ENCODE data around the gene FAM174C.
A peak's percentile ranks its signal among the peaks of the same experiment; 100 is the strongest.

FAM174C gene

DNA sequence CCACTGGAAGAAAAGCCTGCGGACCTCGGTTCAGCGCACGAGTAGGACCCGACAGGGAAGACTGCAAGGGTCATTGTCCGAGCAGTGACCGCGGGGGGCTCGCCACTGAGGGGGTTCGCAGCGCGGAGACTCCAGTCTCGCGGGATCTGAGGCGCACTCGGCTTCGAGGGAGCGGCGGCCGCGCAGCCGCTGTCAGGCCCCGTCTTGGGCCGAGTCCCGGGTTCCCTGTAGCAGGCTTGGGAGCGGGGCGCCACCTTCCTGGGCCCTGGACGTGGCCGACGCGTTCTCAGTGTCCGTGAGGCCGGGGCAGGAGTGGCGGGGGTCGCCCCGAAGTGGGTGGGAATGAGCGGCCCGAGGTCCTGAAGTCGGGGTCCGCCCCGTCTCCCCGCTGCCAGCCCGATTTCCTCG is 474 bp upstream of the FAM174C start:
- DNase-seq: no peak

DNA sequence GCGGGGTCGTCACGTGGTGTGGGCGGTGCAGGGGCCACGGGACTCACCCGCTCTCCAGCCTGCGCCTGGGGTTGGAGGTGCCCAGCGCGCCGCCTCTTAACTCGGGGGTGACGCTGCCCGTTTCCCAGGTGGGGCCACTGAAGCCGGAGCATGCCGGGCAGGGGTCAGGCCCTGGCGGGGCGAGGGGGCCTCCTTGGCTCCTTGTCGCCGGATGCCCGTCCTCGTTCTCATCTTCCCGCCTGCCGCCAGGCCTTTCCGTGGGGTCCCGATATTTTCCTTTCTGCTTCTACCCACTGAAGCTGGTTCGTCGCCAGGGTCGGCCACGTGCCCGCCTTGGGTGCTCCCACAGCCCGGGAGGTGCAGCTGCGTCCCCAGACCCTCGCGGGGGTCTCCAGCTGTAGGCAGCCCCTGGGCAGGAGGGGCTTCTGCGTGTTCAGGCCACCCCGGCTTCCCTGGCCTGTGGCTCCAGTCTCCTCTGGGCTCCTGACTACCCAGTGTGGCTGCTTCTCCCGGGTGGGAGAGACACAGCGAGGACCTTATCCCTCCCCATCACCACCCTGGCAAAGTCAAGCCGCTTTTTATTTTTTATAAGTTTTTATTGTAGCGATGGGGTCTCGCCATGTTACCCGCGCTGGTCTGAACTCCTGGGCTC is 772 bp downstream of the FAM174C start:
- no peak for DNase-seq

DNA sequence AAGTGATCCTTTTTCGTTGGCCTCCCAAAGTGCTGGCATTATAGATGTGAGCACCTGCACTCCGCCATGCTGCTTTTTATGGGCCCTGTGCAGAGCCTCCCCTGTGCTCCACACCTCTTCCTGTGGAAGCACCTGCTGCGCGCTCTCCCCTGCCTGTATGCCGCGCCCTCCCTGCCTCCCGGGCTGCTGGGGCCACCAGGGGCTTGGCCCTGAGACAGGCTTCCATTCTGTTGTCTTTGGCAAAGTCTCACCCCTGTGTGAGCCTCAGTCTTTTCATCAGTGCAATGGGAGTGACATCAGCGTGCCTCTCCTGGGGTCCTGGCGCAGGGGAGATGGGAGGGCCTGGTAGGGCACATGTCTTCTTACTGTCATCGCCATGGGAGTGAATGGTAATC is 1.3 kb downstream of the FAM174C start:
- DNase-seq: peak; percentile 58

DNA sequence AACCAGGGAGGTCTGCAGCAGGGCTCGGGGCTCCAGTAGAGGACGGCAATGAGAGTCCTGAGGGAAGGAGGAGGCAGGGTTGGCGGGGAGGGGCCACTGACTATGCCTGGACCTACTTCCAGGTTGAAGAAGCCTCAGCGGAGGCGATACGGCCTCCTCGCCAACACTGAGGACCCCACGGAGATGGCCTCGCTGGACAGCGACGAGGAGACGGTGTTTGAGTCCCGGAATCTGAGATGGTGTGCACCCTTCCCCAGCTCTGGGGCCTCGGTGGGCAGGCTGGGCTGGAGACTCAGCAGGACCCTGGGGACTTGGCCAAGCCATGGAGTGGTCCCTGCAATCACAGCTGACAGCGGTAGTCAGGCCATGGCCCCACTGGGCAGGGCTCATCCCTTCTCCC is 1.7 kb downstream of the FAM174C start:
- DNase-seq: no peak

DNA sequence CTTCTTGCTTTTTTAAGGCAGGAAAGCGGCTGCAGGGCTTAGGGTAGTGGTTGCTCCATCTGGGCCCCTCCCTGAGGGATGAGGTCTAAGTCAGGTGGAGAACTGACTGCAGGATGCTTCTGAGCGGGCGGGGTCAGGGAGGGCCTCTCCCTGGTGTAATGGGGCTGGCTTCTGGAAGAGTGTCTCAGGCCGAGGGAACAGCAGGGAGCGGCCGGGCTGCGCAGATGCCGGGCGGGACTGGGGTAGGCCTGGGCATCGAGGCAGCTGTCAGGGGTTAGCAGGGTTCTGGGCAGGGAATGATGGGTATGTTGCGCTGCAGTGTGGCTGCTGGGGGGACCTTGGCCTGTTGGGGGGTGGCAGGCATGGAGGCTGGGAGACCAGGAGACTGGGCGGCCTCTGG is 2.7 kb downstream of the FAM174C start:
- no peak for DNase-seq

DNA sequence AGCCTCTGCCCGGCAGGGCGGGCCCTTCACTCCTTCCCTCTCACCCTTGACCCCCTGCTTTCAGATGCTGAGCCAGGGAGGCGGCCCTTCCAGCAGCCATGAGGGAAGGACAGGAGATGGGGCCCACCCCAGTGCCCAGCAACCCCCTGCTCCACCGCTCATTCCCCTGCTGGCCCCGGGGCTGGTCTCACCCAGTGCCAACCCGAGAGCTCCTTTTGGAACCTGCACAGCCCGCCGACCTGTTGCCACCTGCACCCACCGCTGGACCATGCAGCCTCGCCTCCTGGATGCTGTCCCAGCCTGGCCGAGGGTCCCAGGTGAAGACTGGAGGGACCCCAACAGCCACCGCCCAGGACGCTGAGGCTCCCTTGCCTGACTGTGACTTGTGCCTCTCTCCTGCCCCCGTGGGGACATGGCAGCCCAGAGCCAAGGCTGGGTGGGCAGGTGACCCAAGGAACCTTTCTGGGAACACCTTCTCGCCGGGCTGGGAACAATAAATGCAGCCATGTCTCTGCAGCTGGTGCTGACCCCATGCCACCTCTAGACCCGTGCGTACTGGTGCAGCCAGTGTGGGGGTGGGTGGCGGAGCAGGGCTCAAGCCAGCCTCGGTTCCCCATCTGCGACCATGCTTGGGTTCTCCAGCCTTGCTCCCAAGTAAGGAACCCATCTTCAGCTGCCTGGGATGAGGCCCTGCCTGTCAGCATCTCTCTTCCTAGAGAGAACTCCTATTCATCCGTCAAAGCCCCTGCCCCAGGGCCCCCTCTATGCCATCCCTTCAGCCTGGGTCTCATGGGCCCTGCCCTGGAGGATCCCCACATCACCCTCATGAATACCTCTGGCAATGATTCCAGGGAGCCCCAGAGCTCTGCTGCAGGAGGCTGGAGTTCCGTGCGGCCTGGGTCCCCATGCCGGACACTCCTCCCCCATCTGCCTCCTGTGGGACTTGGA is 3.7 kb downstream of the FAM174C start:
- no peak for DNase-seq

DNA sequence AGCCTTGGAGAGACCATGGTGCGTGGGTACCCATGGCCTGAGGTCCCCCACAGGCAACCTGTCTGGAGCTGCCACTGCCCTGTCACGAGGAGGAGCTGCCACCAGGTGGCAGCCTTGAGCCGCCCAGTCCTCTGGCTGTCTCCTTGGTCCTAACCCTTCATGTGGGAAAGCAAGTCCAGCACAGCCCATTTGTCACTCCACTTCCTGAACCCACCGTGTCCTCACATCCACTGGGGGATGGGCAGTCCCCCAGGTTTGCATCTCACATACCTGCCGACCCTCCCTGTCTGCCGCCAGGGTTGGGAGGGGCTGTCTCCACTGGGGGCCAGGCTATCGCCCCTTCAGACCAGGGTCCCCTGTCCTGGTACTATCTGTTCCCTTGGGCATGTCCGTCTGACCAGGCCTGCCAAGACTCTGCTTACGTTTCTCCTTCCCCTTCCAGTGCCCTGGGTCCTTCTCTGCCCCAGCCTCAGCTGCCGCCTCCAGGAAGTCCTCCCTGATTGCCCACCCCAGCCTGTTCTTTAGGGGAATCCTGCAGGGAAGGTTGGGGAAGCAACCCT is 4.5 kb downstream of the FAM174C start:
- peak; percentile 88 for DNase-seq

DNA sequence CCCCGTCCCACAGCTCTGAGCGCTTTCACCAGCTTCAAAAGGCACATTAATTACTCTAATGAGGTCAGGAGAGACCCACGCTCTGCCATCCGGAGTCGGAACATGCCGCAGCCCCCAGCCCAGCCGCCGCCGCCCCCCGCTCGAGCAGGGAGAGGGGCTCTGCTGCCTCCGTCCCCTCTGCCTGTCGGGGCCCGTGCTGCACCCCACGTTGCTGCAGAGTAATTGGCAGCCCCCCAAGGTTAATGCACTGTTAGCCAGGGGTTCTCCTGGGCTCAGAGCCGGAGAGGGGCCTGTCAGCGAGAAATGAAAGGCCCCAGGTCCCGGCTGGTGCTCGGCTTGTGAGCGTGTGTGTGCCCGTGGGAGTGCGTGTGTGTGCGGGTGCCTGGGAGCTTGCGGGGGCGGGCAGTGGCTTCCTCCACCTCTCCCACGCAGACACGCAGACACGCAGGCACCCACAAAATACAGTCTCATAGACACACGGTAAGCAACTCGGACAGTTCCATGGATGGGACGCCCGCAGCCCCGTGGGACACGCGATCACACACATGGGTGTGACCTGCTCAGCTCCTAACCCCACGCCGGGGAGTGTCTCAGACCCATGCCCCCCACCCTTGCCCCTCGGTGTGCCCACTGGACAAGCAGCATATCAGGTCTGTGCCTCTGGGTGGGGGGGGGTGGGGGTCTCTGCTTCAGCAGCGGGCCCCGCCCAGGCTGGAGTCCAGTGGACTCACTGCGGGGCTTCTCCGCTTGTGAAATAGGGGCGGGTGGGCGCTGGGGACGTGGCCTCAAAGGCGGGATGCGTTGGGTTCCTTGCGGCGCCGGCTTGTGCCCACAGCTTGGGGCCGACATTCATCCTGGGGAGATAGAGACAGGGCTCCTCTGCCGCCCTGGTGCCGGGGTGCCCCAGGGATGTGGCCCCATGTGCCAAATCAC is 5.6 kb downstream of the FAM174C start:
- no peak for DNase-seq

DNA sequence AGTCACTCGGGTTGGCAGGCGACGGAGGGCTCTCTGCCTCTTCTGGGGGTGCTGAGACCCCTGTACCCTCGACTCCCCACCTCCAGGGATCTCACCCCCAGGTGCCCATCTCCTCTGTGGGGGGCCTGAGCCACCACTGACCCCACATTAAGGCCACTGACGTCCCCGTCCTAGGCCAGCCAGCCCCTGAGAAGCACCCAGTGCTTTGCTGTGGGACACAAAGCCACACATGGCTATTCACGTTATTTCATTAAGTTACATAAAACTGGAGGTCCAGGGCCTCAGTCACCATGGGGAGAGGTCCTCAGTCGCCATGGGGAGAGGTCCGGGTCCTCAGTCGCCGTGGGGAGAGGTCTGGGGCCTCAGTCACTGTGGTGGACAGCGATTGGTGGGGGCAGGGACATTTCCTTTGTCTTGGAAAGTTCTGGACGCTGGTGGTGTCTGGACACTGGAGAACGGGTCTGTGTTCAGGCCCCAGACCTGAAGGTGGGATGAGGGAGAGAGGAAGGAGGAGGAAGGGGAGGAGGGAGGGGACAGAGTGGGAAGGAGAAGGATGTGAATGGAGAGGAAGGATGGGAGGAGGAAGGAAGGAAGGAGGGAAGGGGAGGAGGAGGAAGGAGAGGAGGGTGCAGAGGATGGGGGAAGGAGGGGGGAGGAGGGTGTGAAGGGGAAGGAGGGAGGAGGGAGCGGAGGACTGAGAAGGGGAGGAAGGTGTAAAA is 6.4 kb downstream of the FAM174C start:
- no peak for DNase-seq

DNA sequence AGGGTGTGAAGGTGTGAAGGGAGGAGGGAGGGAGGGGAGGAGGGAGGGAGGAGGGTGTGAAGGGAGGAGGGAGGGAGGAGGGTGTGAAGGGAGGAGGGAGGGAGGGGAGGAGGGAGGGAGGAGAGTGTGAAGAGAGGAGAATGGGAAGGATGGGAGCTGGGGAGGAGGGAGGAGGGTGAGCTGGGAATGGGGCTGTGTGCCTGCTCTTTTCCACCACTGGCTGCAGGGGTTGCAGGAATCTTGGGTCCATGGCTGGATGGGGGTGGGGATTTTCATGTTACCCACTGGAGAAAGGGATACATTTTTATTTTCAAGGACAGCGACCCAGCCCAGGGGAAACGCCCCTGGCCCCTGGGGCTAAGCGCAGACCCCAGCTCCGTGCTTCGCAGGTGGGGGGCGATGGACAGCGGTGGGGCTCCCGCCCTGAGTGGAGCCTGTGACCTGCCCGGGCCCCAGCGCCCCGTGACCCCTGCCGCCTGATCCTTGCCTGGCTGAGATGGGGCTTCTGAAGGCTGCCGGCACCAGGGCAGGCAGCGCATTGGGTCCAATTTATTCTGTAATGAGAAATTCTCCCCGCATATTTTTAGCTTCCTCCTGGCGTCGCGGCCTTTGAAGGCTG is 7.4 kb downstream of the FAM174C start:
- DNase-seq: no peak

DNA sequence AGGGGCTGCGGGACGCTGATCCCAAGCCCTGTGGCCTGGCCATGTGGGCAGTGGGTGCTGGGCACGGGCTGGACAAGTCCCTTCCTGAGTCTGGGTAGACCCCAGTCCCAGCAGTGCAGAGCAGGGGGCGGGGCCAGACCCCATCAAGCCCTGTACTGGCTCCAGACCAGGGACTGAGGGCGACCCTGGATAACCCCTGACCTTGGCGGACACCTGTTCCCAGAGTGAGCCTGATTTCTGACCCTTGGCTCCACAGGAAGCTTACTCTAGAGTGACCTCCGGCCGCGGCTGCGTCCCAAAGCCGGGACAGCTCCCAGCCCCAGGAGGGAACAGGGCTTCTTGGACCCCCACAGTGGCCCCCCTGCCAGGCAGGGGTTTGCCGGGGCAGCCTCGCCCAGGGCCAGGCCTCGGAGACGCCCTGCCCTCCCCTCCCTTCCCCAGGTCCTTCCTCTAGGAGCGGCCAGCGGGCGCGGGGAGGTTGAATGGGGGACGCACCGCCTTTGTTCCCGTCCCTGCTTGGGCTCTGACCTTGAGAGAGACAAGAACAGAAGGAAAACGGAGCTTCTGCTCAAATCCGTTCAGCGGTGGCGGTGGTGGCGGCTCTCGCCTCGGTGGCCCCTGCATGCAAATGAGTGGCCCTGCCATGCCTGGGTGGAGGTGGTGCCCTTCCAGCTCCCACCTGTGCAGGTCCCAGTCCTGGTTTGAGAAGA is 8.0 kb downstream of the FAM174C start:
- no peak for DNase-seq

DNA sequence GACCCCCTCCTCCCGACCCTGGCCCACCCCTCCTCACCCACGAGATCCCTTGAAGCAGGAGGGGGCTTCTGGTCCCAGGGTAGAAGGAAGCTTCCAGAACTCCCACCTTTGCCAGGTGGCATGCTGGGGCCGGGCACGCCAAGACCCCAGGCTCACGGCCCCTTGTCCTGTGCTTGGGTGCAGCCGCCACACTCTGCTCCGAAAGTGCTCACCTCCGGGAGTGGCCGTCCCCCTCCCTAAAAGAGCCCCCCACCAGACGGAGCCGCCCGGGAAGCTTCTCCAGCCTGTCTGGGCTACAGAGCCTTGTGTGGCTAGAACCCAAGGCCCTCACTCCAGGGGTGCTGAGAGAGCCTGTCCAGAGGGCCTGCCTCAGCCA is 8.6 kb downstream of the FAM174C start:
- no peak for DNase-seq

DNA sequence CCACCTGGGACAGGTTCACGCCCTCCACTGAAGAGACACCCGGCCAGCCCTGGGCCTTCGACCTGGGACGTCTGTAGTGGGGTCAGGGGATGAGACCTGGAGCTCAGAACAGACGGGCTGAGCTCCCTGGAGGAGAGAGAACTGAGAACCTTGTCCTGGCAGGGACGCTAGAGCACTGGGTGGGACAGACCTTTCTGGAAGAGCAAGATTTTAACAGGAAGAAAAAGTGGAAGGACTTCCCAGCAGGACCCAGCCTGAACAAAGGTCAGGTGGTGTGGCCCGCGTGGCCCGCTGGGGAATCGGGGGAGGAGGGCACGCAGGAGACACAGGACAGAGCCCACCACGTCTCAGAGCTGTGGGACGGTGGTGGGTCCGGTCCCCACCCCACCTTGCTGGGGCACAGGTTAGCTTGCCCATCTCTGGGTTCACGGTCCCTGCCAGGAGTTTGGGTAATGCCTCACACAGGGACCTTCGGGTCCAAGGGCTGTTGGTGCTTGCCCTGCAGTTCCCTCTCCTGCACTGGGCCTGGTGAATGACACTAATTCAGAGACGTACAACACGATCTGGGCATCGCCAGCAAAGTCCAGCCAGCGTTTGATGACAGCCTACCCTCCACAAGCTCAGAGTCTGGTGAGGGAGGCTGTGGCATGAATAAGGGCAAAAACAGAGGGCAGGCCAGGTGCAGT is 9.1 kb downstream of the FAM174C start:
- DNase-seq: no peak

DNA sequence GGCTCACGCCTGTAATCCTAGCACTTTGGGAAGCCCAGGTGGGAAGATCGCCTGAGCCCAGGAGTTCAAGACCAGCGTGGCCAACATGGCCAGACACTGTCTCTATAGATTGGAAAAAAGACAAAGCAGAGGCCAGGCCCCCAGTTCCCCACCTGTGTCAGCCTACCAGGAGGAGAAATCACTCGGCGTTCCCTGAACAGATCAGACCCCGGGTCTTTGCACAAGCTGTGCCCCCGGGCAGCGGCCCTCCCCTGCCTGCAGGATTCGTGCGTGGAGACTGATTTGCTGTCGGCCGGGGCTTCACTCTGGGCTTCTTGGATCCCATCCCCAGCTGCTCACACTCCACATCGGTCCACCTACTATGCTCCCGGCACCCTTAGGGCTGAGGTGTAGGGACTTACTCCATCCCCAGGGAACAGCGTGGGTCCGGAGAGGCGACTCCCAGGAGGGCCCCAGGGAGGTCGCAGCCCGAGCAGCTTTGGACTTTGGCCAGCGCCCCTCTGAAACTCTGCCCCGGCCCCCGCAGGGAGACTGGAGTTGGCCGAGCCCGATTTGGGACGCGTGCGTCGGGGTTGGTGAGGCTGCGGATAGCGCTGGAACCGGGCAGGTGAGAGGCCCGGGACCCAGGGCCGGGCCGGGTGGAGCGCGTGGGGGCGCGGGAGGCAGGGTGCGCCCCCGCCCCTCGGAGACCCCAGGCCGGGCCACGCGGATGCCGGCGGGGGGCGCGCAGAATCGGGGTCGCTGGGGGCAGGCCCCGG is 9.8 kb downstream of the FAM174C start:
- no peak for DNase-seq

DNA sequence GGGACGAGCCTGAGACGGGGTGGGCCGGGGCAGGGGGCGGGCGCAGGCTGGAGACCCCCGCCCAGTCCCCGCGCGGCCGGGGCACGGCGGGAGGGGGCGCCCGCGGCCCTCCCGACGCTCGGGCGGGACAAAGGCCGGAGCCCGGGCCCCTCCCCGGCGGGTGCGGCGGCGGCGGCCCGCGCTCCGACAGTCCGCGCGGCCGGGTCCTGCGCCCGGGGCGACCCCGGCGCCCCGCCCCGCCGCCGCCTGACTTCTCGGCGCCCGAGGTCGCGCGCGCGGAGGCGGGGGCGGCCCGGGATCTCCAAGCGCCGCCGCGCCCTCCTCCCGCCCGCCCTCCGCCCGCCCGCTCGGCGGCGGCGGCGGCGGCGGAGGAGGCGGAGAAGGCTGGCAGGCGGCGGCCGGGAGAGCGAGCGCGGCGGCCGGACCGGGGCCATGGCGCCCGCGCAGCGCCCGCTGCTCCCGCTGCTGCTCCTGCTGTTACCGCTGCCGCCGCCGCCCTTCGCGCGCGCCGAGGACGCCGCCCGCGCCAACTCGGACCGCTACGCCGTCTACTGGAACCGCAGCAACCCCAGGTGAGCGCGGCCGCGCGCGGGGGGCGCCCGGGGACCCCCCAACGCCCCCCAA is 10.5 kb downstream of the FAM174C start, which contains the start of gene EFNA2:
EFNA2 (plus strand) TSS at position 137 of the 624 bp plus-strand sequence; CDS start at position 433, 296 bp downstream.
- no peak for DNase-seq

DNA sequence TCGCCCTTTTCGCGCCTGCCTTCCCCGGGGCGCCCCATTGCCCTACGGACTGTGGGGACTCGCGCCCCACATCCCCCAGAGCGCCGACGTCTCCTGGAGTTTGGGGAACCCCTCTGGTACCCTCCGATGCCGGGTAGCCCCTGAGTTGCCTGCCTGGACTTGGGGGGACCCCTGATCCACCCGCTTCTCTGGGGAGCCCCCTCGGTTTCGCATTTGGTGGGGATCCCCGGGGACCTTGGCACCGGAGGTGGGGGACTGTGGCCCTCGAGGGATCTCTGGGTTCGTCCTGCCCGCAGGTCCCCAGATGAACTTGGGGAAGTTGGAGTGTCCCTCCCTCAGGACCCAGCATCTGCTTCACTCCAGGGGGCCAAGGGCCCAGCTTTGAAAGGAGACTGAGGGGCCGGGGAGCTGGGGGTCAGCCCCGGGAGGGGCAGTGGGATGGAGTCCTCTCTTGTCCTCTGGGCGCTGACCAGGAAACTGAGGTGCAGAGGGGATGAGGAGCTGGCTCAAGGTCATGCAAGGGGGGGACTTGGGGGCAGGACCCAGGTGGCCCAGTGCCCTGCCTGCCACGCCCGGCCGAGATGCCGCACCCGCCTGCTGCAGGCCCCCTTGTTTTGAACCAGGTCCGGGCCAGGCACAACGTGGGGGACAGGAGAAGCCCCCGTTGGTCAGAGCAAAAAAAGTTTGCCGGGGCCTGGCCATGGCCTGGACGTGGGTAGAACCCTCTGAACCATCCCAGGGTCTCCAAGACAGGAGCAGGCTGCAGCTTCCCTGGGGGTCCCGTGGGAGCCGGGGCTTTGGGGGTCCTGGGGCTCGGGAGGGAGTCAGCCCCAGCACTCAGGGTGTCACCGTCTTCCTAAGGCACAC is 11.4 kb downstream of the FAM174C start:
- DNase-seq: no peak

DNA sequence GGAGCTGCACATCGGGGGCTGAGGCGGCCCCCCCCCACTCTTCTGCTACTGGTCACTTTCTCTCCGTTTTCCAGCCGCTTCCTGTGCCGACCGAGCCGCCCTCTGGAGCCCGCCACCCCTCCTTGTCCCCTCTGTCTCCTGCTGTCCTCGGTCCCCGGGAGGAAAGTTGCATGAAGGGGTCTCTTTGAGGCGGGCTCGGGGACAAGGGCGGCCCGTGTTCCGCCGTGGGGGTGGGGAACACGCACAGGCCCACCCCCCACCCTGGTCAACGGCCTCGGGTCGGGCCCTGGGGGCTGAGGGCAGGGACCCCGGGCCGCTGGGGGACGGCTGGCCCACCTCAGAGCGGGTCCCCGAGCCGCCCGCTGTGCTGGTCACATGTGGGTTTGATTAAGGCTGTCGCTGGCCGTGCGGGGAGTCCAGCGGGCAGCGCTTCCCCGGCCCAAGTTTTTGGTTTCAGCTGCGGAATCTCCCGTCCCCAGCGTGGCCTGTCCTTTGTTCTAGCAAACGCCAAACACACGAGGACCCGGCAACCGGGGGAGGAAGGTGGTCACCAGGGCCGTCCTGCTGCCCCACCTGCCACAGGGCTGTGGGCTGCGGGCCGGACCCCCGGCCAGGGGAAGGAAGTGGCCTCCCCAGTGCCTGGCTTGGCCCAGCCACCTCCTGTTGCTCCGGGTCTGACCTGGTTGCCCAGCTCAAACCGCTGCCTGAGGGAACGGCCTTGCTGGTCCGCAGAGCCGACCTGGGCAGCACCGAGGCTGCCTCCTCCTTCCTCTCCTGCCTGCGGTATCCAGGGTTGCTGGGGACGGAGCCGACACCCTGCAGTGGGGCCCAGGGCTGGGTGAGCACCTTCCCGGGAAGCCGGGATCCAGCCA is 12.3 kb downstream of the FAM174C start:
- no peak for DNase-seq

All from activated CD4-positive, alpha-beta T cell treated with anti-CD3 and anti-CD28 coated beads, Interleukin-2, Interleukin-6, amounts not matched to agents 100 ng/mL and 50 ng/mL, durations not matched to agents 16 hours and 8 hours (primary cell).